Amniotic stem cell (primary cell): Measurements from ENCODE around the gene JADE1.
A peak's percentile ranks its signal among the peaks of the same experiment; 100 is the strongest.

ENCODE experiments used
- DNase-seq: peaks from one replicate; lab custom pipeline; 2025; lab: John Stamatoyannopoulos, UW

Gene JADE1

DNA sequence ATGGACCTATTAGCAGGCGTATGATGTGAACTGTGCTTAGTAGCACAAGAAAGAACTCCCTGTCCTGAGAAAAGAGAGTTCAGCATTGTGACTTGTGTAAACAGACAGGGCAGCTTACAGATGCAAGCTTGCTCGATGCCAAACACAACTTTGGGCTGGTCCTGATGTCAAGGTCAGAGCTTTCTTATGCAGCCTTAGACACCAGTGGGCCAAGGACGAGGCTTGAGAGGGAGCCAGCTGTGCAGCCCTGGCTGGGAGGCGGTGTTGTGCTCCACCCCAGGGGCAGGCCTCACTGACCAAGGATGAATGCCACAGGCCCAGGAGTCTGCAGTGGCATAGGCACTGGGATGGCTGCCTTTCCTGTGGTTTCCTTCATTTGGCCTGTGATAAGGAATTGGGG, 35.4 kb downstream of the JADE1 start:
- DNase-seq: no peak

DNA sequence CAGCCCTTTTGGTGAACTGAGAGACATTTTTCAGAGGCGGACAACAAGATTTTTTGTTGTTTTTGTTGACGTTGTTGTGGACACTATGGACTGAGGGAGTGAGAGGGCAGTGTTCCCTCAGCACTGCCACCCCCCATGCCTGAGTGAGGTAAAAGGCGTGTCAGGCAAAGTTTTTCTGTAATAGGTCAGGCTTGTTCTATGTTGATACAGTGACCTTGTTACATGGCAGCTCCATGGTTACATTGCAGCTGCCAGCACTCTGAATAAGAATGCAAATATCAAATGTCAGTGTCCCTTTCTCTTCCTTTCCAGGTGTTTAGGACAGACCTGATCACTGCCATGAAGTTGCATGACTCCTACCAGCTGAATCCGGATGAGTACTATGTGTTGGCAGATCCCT, 36.6 kb downstream of the JADE1 start:
- DNase-seq: no peak

DNA sequence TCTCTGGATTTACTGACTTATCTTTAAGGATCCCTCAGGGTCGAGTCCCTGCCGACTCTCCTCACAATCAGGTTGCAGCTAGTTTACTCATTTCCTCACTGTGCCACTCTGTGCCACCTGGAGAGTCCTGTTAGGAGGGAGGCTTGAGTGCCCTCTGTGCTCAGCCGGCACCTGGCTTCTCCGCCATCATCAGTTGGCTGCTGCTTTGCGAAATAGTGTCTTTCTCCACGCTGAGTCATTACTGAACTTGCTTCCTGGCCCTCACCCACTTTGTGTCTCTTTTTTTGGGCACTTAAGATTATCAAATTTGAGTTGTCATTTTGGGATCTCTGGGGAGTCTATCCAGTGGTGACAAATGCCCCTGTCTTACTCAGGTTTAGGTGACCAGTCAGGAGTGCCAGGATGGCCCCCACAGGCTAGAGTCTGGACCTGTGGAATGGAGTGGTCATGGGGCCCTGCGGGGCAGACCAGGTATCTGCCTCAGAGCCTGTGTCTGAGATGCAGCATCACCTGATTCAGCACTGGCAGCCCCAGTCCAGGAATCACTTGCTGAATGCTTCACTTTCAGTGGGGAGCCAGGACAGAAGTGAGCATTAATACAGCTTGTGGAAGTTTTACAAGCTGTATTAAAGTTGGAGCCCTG, 37.7 kb downstream of the JADE1 start:
- DNase-seq: no peak

DNA sequence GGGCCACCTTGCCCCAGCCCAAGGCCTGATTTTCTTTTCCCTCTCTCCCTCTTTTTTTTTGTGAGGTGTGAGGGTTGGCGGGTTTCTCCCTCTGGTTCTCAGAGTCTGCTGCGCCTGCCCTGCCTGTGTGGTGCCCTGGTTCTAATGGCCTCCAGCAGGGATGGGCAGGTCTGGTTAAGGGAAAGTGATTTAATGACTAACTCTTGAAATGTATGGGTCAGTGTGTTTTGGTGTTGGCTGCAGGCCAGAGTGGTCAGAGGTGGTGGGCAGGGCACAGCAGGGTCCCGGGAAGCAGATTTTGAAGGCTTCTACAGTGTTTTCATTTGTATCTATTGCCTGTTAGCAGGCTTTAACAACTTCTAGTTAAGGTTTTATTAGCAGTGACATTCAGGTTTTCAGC, 39.0 kb downstream of the JADE1 start:
- DNase-seq: no peak

DNA sequence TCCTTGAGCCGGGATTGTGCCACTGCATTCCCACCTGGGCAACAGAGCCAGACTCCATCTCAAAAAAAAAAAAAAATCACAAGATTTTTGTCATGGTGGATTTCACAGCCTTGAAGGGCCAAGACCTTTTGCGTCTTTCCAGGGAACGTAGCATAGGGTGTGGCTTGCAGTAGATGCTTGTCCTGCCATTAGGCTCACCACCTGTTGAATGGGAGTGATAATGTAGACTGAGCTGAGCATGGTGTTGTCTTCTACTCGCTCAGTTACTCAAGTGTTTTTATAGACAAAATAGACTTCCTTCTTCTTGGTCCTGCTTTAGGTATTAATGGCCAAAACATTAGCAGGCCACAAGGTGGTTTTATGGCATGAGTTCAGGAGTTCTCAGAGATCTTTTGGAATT, 40.8 kb downstream of the JADE1 start:
- no peak for DNase-seq

DNA sequence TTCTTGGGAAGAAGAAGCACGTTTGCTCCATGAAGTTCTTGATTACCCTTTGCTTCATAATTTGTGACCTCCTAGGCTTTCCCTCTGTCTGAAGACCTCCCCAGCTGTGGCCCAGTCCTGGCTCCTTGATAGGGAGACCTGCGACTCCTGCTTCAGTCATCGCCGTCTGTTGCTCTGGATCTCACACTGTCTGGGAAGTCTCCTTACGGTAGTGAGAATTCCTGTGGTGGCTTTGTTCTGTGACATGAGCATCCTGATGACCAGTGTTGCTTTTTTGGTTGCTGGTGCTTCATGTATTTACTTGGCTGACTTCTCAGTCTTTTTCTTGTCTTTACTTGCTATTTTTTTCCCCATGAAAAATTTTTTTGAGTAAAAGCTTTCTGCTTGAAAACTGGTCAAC, 44.2 kb downstream of the JADE1 start:
- no peak for DNase-seq

DNA sequence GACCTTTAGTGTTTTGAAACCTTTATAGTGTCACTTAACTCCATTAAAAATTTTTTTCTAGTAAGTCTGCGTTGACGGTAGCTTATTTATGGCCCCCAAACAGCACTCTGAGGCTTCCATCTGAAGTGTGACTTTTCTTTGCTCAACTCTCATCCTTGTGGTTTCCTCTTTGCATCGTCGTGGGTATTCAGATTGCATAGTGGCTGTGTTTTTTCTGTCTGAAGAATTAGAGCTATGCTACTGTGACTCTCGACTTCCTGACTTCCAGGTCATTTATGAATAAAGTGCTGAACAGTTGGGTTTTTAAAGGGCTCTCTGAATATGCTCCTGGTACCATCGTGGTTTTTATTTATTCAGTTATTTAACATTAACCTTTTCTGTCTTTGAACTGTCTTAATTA, 44.9 kb downstream of the JADE1 start:
- DNase-seq: no peak

DNA sequence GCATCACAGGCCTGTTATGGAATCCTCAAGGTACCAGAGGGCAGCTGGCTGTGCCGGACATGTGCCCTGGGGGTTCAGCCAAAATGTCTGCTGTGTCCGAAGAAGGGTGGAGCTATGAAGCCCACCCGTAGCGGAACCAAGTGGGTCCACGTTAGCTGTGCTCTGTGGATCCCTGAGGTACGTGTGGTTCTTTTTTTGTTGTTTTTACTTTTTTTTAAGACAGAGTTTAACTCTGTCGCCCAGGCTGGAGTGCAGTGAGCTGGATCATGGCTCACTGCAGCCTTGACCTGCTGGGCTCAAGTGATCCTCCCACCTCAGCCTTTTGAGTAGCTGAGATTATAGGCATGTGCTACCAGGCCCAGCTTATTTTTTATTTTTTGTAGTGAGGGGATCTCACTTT, 46.1 kb downstream of the JADE1 start:
- DNase-seq: no peak

DNA sequence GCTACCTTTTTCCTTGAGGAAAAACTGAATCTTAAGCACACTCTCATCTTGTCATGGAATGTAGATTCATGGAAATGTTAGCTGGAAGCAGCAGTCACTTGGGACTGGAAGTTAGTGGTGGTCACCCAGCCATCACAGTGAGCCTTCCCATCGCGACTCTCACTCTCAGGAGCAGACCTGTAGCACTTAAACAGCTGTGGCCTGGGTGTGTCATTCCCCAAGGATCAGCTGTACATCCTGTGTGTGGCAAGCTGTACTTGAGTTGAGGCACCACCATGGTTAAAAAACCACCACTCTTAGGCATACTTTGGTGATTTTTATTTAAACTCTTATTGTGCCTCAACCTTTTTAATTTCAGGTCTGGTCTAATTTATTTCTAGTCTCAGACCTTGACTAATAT, 46.7 kb downstream of the JADE1 start:
- no peak for DNase-seq

DNA sequence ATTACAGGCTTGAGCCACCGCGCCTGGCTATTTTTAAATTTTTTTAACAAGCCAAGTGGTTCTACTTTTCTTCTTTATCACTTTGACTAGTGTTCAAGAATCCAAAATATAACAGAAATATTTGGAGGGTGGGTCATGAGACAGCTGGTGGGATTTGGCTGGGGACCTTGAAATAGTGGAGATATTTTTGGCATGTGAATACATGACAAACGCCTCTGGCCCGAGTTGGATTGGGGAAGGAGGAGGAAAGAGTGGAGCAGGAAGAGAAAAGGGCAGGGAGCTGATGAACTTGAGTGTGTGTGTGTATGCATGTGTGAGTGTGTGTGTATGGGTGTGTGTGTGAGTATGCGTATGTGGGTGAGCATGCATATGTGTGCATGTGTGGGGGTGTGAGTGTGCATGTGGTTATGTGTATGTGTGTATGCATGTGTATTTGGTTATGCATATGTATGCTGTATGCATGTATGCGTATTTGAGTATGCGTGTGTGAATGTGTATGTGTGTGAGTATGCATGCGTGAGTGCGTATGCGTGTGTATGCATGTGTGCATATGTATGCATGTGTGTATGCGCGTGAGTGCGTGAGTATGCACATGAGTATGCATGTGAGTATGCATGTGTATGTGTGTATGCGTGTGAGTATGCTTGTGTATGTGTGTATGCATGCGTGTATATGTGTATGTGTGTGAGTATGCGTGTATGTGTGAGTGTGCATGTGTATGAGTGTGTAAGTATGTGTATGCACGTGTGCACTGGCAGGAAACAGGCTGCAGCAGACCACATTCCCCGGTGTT, 49.6 kb downstream of the JADE1 start:
- DNase-seq: peak; percentile 17

DNA sequence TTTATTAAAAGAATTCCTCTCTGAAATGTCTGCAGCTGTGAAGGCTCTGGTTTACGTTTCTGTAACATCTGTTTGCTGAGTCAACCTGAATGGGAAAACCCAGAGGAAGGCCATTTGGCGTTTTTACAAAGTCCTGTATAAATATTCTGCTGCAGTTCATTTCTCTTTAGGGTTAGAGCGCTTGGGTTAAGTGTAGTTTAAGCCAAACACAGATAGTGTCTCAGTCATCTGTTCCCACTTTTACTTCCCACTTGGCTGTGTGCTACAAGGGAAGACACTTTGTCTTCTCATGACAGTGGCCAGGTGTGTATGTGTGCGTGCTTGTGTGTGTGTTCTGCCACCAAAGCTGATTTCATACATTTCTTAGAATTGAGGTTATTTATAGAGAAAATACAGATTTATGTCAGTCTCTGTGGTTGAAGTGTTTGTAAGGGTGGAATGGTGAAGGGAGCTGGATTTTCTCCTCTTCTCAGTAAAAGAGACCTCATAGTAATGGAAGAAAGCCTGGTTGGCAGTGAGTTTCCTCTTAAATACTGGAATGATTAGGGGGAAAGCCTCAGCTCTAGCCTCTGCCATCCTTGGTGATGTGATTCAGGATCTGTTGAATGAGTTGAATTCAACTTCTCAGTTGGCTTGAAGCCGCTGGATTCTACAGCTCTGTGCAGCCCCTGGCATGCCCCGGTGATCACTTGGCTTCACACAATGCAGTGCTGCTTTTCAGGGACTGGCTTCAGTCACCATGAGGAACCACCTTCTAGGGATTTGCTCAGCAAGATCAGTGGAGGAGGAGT, 50.6 kb downstream of the JADE1 start:
- DNase-seq: peak; percentile 1

DNA sequence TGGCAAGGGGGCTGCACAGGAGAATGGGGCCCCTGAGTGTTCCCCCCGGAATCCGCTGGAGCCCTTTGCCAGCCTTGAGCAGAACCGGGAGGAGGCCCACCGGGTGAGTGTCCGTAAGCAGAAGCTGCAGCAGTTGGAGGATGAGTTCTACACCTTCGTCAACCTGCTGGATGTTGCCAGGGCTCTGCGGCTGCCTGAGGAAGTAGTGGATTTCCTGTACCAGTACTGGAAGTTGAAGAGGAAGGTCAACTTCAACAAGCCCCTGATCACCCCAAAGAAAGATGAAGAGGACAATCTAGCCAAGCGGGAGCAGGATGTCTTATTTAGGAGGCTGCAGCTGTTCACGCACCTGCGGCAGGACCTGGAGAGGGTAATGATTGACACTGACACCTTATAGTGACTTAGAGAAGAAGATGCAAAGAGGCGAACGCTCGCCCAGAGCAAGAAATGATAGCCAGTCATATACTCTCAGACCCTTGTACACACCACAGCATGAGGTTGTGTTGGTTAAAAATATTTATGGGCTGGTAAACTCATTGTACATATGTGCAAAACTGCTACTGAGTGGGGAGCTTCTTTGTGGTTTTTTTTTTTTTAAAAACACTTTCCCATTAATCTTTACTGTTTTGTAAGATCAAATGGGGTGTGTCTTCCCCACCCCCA, 52.5 kb downstream of the JADE1 start:
- no peak for DNase-seq

DNA sequence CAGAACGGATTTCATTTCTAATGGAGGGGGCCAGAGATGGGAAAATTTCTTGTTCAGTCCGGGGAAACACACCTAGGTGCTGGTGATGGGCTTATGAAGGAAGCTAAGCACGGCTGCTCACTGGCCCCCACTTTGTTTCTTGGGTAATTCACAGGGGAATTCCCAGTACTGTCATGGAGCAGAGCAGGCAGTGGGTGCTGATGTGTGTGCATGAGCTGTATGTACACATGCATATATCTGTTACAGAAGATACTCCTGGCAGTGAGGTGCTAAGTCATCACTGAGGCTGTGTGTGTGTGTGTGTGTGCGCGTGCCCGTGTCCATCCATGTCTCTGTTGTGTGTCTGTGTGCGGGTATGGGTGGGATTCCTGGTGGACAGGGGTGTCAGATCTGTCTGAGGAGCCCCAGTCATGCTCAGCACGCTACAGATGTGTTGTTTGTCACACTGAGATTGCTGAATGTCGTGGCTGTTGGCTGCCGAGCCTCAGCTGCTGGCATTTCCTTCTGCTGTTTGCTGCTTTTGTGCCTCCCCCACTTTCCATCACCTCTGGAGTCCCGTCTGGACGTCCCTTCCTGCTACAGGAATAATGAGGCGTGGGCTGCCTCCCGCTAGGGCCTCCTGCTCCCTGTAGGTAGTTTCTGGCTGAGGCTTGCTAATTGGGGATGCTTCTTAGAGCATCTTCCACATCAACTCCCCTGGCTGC, 53.3 kb downstream of the JADE1 start:
- DNase-seq: no peak

DNA sequence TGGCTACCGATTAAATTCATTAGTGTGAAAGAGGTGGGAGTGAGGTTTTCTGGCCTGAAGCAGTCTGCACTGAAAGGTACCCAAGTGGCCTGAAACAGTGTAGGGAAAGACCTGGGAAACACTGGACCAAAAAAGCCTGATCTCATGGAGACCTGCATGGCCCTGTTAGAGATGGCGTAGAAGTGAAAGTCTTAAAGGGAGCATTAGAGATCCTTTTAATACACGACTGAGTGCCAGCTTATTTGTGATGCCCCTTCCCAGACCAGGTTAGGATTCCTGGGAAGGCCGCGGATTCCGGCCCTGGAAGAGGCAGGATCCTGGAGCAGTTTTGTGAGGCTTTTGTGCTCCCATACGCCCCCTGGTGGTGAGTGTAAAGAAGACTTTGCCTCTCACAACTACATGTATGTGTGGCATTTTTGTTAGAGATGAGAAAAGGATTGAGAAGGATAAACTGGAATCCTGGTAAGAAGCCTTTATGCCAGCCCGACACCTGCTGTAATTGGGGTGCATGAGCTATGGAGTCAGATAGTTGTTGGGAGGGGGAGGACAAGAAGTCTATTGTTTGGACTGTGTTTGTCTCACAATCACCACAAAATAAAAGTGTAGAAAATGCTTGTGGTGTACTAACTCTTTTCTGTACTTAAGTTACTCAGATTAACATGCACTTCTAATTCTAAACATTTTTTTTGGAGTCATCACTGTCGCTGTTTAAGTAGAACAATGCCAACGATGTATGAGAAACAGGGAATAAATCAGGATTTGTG, 54.0 kb downstream of the JADE1 start:
- DNase-seq: peak; percentile 57

DNA sequence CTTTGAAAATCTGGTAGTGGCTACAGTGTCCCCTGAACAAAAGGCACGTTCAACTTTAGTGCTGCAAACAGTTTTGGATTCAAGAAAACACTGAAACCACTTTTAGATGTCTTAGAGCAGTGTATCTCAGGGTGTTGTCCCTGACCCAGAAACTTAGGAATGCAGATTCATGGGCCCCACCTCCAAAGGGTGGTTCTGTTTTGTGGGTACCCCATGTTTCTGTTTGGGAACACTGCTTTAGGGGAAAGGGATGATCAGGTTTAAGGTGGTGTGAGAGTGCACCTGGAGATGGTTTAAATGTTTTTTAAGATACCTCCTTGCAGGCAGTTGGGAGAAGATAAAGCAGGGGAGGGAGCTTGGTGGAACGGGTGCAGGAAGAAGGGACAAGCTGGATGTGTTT, 55.6 kb downstream of the JADE1 start:
- no peak for DNase-seq

DNA sequence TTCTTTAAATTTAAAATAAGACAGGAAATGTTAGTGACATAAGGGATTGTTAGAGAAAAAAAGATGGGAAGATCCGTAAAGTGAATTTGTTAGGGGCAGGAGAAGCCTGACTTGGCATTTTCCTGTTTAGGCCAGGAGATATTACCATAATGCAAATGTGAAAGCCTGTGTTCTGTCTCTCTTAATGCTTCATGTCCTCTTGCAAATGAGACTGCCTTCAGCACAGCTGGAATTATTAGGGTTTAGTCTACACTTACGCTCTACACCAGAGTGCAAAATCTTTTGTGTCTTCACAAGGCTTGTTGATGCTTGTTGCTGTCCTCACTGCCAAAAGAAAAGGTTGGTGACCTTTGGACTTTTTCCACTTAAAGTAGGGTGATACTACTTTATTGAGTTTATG, 56.8 kb downstream of the JADE1 start:
- DNase-seq: no peak

DNA sequence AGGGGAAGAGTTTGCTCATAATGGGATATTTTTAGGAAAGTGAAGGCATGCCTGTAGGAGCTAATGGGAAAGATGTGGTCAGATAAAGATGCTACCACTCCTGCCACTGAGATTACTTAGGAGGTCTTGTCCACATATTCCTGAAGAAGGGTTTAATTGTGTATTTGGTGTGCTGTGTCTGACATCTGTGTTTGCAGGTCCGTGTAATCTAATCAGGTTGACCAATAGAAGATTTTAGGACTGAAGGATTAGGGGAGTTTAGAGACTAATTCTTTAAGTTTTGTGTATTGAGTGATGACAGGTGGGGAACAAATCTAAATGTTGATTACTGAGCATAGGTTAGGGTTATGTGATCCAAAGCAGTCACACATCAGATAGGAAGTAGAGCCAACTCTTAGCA, 57.2 kb downstream of the JADE1 start:
- DNase-seq: no peak

DNA sequence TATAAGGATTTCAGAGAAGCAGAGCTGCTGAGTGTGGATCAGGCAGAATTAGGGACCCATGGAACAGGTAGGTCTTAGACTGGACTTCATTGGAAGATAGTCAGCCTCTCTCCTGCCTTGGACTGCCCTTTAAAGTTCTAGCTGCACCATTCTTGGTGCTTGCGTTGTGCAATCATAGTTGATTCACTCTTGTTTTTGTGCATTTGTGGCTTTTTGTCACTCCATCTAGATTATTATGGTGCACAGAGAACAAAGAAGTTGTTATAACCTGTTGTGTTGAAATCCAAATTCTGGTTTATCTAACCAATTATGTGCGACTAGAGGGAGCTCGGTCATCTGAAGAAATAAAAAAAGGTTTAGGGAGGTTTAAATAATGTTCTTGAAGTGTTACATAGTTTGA, 59.3 kb downstream of the JADE1 start:
- no peak for DNase-seq

DNA sequence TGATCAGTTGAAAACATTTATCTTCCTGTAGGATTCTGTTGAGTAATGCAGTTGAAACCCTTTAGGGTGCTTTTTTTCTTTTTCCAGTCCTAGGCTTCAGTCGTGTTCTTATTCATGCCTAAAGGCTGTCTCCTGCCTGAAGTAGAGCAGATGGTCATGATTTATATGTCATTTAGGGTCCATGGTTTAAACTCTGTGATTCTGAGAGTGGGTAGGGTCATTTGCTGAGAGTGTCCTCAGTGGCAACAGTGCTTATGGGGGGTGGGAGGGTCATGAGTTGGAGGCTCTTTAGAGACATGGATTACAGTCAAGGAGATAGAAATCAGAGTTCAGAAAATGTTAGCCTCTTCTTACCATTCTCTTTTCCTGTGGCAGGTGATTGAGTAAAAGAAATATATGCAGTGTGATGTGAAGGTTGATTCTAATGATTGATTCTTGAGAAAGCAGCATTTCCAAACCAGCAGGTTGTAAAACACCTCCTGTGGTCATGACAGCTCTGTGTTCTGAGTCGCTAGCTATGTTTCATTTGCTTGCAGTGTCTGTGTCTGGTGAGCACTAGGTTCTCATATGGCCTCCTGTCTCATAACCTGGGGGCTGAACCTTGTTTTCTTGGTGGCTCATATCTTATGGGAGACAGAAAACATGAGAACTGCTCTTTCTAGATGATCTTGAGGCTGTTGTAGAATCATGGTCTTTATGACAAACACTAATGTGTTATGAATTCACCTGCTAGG, 60.4 kb downstream of the JADE1 start:
- no peak for DNase-seq

DNA sequence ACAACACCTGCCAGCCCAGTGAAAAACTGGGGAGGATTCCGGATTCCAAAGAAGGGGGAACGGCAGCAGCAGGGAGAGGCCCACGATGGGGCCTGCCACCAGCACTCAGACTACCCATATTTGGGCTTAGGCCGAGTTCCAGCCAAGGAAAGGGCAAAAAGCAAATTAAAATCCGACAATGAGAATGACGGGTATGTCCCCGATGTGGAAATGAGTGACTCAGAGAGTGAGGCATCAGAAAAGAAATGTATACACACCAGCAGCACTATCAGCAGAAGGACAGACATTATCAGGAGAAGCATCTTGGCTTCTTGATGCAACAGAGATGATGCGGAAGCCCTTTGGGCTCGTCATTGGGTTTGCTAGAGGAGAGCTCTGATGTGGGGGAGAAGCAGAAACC, 62.4 kb downstream of the JADE1 start:
- peak; percentile 26 for DNase-seq
